ENCODE results near the gene TAF10.

The TAF10 gene

DNA sequence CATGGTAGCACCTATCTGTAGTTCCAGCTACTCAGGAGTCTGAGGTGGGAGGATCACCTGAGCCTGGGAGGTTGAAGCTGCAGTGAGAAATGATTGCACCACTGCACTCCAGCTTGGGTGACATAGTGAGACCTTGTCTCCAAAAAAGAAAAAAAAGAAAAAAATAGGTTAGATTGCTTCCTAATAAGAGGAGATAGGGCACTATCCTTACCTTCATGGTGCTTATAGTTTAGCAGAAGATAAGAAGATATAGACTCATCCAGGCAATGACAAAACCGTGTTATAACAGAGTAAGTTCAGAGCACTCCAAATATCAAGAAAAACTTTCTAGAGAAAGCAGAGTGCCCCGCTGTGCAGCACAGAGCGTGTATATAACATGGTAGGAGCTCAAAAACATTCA, 50.7 kb downstream of the TAF10 start:
- no peak for DNase-seq

Data from hypothalamus (tissue), 51 donors.